GM12878 (cell line): Measurements from ENCODE around the gene IRF1. TPM values are rescaled to one million over a fixed set of nuclear protein-coding genes. Genes with fewer than 3 reads are reported as not detected.
A peak's percentile ranks its signal among the peaks of the same experiment; 100 is the strongest.

ENCODE experiments used
- ATAC-seq: fragments of 200-7000 bp; cut with Tn5 transposase; 3 replicates; pipeline ENCODE4 v1.9.1; 2020; ENCODE audit warnings: mild to moderate bottlenecking, moderate library complexity
- BruUV-seq: library from RNA; stranded (reverse); fragments of 400-500 nt; replicated peaks from 2 replicates; lab custom pipeline; 2021; lab: Mats Ljungman, UMichigan
- CTCF ChIA-PET: fragments of 300-600 bp; sonication (Branson Sonifier 250); formaldehyde crosslinking; extraction: SDS; loops from one replicate; lab custom pipeline; 2021; ENCODE audit warnings: inconsistent platforms; lab: Yijun Ruan, JAX
- POLR2A ChIA-PET: fragments of 350-600 bp; formaldehyde crosslinking; extraction: SDS; loops from one replicate; lab custom pipeline; 2021; ENCODE audit warnings: inconsistent platforms; lab: Charles Lee
- RAD21 ChIA-PET: fragments of 300-600 bp; sonication (Branson Sonifier 250); formaldehyde crosslinking; loops from one replicate; lab custom pipeline; 2023; ENCODE audit warnings: antibody characterized with exemption; ENCODE audit not compliant: unreplicated experiment; lab: Charles Lee
- SMC1A ChIA-PET: fragments of 300-600 bp; sonication (Branson Sonifier 250); formaldehyde crosslinking; loops from one replicate; lab custom pipeline; 2023; ENCODE audit not compliant: unreplicated experiment, uncharacterized antibody; lab: Charles Lee
- DNase-seq: peaks from one replicate; pipeline ENCODE4 v3.0.0-alpha.2; 2011; ENCODE audit warnings: low read depth, low spot score
- FAIRE-seq: peaks from 3 replicates; lab custom pipeline; 2011; peaks lifted over from hg19 to GRCh38; lab: Jason Lieb, UNC
- H2AFZ ChIP-seq: 2 replicates; pipeline ENCODE4 v1.6.0; 2011; ENCODE audit warnings: low read depth, low read length, control low read depth; ENCODE audit not compliant: control insufficient read depth
- H3K27ac ChIP-seq: 2 replicates; pipeline ENCODE4 v1.5.1; 2011; ENCODE audit warnings: control low read depth; ENCODE audit not compliant: control insufficient read depth, insufficient read depth
- H3K27me3 ChIP-seq, 2 experiments: replicated peaks in 1 of 2; 2 replicates each; pipeline versions ENCODE4 v1.6.0 to v1.6.1; 2011; ENCODE audit warnings: low read length in 1 of 2; ENCODE audit not compliant: control insufficient read depth in 2 of 2, insufficient read depth in 2 of 2
- H3K36me3 ChIP-seq, 2 experiments: 2 replicates each; pipeline ENCODE4 v1.5.1; 2011; ENCODE audit warnings: low read length in 1 of 2; ENCODE audit not compliant: control insufficient read depth in 2 of 2, insufficient read depth in 2 of 2
- H3K4me1 ChIP-seq: 2 replicates; pipeline ENCODE4 v1.6.1; 2011; ENCODE audit warnings: mild to moderate bottlenecking, low read length, moderate library complexity, mixed read lengths; ENCODE audit not compliant: control insufficient read depth, insufficient read depth
- H3K4me2 ChIP-seq: 2 replicates; pipeline ENCODE4 v1.6.0; 2011; ENCODE audit warnings: control low read depth; ENCODE audit not compliant: control insufficient read depth, insufficient read depth
- H3K4me3 ChIP-seq: fragments of 200-600 bp; sonication (generic); 2 replicates; pipeline ENCODE4 v1.5.1; 2016
- H3K79me2 ChIP-seq: 2 replicates; pipeline ENCODE4 v1.6.0; 2011; ENCODE audit warnings: low read length; ENCODE audit not compliant: control insufficient read depth, insufficient read depth
- H3K9ac ChIP-seq: 2 replicates; pipeline ENCODE4 v1.8.0; 2011; ENCODE audit warnings: low read length, control low read depth, mixed read lengths; ENCODE audit not compliant: control insufficient read depth, insufficient read depth
- H3K9me3 ChIP-seq: replicated peaks from 3 replicates; pipeline ENCODE4 v1.5.1; 2011; ENCODE audit warnings: mild to moderate bottlenecking, low read length; ENCODE audit not compliant: control insufficient read depth, insufficient read depth
- H4K20me1 ChIP-seq: 2 replicates; pipeline ENCODE4 v1.6.0; 2011; ENCODE audit not compliant: control insufficient read depth, insufficient read depth
- BACH1 ChIP-seq: fragments of 450-650 bp; IDR thresholded peaks from 2 replicates; pipeline ENCODE4 v1.6.1; 2017; ENCODE audit warnings: mild to moderate bottlenecking, borderline replicate concordance
- CEBPZ ChIP-seq: fragments of 150-350 bp; IDR thresholded peaks from 2 replicates; pipeline ENCODE4 v1.6.1; 2016; ENCODE audit warnings: low read depth, low read length
- CHD1 ChIP-seq: IDR thresholded peaks from 2 replicates; pipeline ENCODE4 v1.6.1; 2012; ENCODE audit warnings: low read depth, low read length, improper control_type of control experiment
- EED ChIP-seq: sonication (generic); IDR thresholded peaks from 2 replicates; pipeline ENCODE4 v1.6.1; 2016; ENCODE audit warnings: antibody characterized with exemption, low read depth
- GATAD2B ChIP-seq: fragments of 450-650 bp; conservative IDR thresholded peaks from 2 replicates; pipeline ENCODE4 v1.6.1; 2017; ENCODE audit warnings: low read depth, mild to moderate bottlenecking, moderate library complexity
- HDGF ChIP-seq: fragments of 450-650 bp; IDR thresholded peaks from 2 replicates; pipeline ENCODE4 v1.6.1; 2016; ENCODE audit warnings: antibody characterized with exemption
- IKZF2 ChIP-seq, 2 experiments: fragments of 450-650 bp; IDR thresholded peaks; 2 replicates each; pipeline ENCODE4 v1.6.1; 2017; ENCODE audit warnings: mild to moderate bottlenecking in 2 of 2, moderate library complexity in 2 of 2
- IRF3 ChIP-seq: fragments of 450-650 bp; IDR thresholded peaks from 2 replicates; pipeline ENCODE4 v1.6.1; 2014; ENCODE audit warnings: mild to moderate bottlenecking
- JUND ChIP-seq: IDR thresholded peaks from 2 replicates; pipeline ENCODE4 v1.6.1; 2012; ENCODE audit warnings: low read depth, mild to moderate bottlenecking, low read length, improper control_type of control experiment, moderate library complexity
- MTA2 ChIP-seq: fragments of 450-650 bp; IDR thresholded peaks from 2 replicates; pipeline ENCODE4 v1.6.1; 2016; ENCODE audit warnings: low read depth, mild to moderate bottlenecking, moderate library complexity
- NBN ChIP-seq: fragments of 450-650 bp; IDR thresholded peaks from 2 replicates; pipeline ENCODE4 v1.6.1; 2016
- NR2F1 ChIP-seq: fragments of 450-650 bp; conservative IDR thresholded peaks from 2 replicates; pipeline ENCODE4 v1.6.1; 2017; ENCODE audit warnings: mild to moderate bottlenecking
- NRF1 ChIP-seq: conservative IDR thresholded peaks from 2 replicates; pipeline ENCODE4 v1.6.1; 2011; ENCODE audit warnings: mild to moderate bottlenecking, low read depth, low read length, improper control_type of control experiment
- SMAD5 ChIP-seq: IDR thresholded peaks from 2 replicates; pipeline ENCODE4 v1.6.1; 2016; ENCODE audit warnings: antibody characterized with exemption, low read depth
- SMARCA5 ChIP-seq: fragments of 450-650 bp; IDR thresholded peaks from 2 replicates; pipeline ENCODE4 v1.6.1; 2017; ENCODE audit warnings: mild to moderate bottlenecking
- SREBF1 ChIP-seq: IDR thresholded peaks from 2 replicates; pipeline ENCODE4 v1.6.1; 2012; ENCODE audit warnings: mild to moderate bottlenecking, low read length
- TCF12 ChIP-seq: IDR thresholded peaks from 2 replicates; pipeline ENCODE4 v1.6.1; 2011; ENCODE audit warnings: low read depth, mild to moderate bottlenecking, low read length
- WGBS: methylation state at CpG from one replicate; pipeline ENCODE4 v1.1.6; 2016; ENCODE audit warnings: low lambda C conversion rate; ENCODE audit not compliant: insufficient replicate concordance, insufficient coverage; ENCODE audit errors: missing lambda C conversion rate; 5-methylcytosine and 5-hydroxymethylcytosine counted together
- in situ Hi-C: fragments of 300-500 bp; cut with MboI; formaldehyde crosslinking; loops from 9 replicates; pipeline ENCODE4 v1.14.3; 2018; ENCODE audit warnings: mixed read lengths
- intact Hi-C: fragments of 100-400 bp; cut with micrococcal nuclease; formaldehyde crosslinking; loops from one replicate; pipeline ENCODE4 v1.14.2; 2022; ENCODE audit not compliant: unreplicated experiment
- polyA plus RNA-seq, 11 experiments: library from polyadenylated mRNA; depleted of rRNA in 4 of 11; unstranded in 6 of 11; stranded (reverse) in 5 of 11; fragments of >200 nt; fragmentation: Nextera tagmentation in 4 of 11; fragmentation: Illumina TruSeq in 1 of 11; extraction: Ambion mirVana in 4 of 11; extraction: Trizol in 1 of 11; gene quantifications; 1 replicate in 1 of 11; 2 replicates in 10 of 11; pipeline versions ENCODE4 v1.2.1 to v1.2.3, GENCODE V29; 2011 to 2016; ENCODE audit warnings: inconsistent platforms in 2 of 11, missing spikeins in 2 of 11, low read depth in 1 of 11
- total RNA-seq, 4 experiments: library from RNA; depleted of rRNA in 3 of 4; stranded (reverse); fragments of >200 nt in 3 of 4; fragmentation: Illumina TruSeq in 1 of 4; extraction: Trizol in 1 of 4; gene quantifications; 2 replicates each; pipeline versions ENCODE4 v1.2.1 to v1.2.3, GENCODE V29; 2013 to 2021
- TF ChIP-seq, protein P1 (sequence below): IDR thresholded peaks from 2 replicates; pipeline ENCODE4 v1.6.1; 2012; ENCODE audit warnings: low read depth, low read length, improper control_type of control experiment
- TF ChIP-seq, protein P2 (sequence below): fragments of 450-650 bp; IDR thresholded peaks from 2 replicates; pipeline ENCODE4 v1.6.1; 2016; ENCODE audit warnings: mild to moderate bottlenecking
- TF ChIP-seq, protein P3 (sequence below): IDR thresholded peaks from 2 replicates; pipeline ENCODE4 v1.6.1; 2011; ENCODE audit warnings: low read depth, mild to moderate bottlenecking, low read length, moderate library complexity, borderline replicate concordance; ENCODE audit errors: extremely low read depth

Gene IRF1
- total and polyA plus RNA-seq, 10 of the 15 experiments (the other 5 are each of a cell fraction or from before 2014, with no cell fraction given), result 6.9 to 68.0 (median 49.6) TPM

DNA sequence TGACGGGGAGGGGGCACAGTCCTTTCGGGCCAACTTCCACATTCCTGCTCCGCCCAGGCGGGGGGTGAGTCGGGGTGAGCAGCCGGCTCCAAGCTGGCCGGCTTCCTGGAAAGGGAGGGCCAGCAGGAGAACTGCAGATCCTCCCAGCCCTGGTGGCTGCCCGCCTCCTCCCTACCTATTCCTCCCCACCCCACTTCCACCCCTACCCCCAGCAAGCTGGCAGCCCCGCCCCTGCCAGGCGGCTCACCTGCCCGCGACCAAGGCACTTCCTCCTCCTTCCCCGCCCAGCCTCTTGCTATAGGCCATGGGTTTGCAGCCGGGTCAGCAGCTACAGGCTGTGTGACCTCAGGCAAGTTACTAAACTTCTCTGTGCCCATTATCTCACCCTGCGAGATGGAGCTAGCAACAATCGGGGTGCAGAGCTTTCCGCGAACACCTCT lies 5.6 kb upstream of the IRF1 start:
- ChIA-PET SMC1A (interaction anchor here (0.8 to 13.3 kb wide), 12 partner anchors 17 to 324 kb away, joined by 3 to 340 read pairs (median 16); no protein-coding TSS in a partner anchor), CTCF (interaction anchor here (0.6 to 13.6 kb wide), 16 partner anchors 9 to 222 kb away, joined by 3 to 481 read pairs (median 8); no protein-coding TSS in a partner anchor), RAD21 (interaction anchor here (0.6 to 27.2 kb wide), 24 partner anchors 8 to 1424 kb away, joined by 3 to 453 read pairs (median 6); partner anchors contain the start of gene IRF1), POLR2A (interaction anchor here (0.6 to 24.5 kb wide), 21 partner anchors 8 to 706 kb away, joined by 3 to 389 read pairs (median 4); no protein-coding TSS in a partner anchor)
- Histone ChIP-seq H3K27ac (peak overlapping the region; percentile 63), H3K4me1 (peaks cover 54% of the 10 kb centered on the region), H2AFZ (peak overlapping the region; percentile 78), H3K4me2 (peak overlapping the region; percentile 73), H3K9ac (peak overlapping the region; percentile 79), H4K20me1 (no peaks in the 10 kb centered on the region), H3K9me3 (no peaks in the 10 kb centered on the region), H3K79me2 (peaks cover 11% of the 10 kb centered on the region), H3K36me3 (no peaks in the 10 kb centered on the region), H3K4me3 (peak overlapping the region; percentile 85), H3K27me3 (no peaks in the 10 kb centered on the region)
- in situ Hi-C loops (loop anchor here (10.0 kb wide), 1 partner anchor 111 kb away; no protein-coding TSS in a partner anchor), intact Hi-C loops (loop anchor here (5.0 kb wide), 1 partner anchor 39 kb away; no protein-coding TSS in a partner anchor)
- DNase-seq (peak; percentile 72), ATAC-seq (peak; percentile 78), FAIRE-seq (no peak)
- WGBS, result 0% methylated on average over 10 of the region's 18 CpGs
- BruUV-seq, result no TSS peak
- TF ChIP-seq SMARCA5 (peak; percentile 100), MTA2 (0 out of 2 replicates have a peak, but pooled peaks have one; percentile 23), TCF12 (no peak), BACH1 (no peak), IRF3 (no peak), SMAD5 (no peak), NBN (0 out of 2 replicates have a peak, but pooled peaks have one; percentile 73), CHD1 (no peak), JUND (no peak), CEBPZ (no peak), IKZF2 (IDR thresholded peaks at IDR 0.05) (no peak), EED (no peak), NR2F1 (no peak), SREBF1 (no peak), HDGF (no peak), GATAD2B (no peak), NRF1 (no peak)
- TF ChIP-seq, protein P1, sequence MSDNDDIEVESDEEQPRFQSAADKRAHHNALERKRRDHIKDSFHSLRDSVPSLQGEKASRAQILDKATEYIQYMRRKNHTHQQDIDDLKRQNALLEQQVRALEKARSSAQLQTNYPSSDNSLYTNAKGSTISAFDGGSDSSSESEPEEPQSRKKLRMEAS, result no peak
- TF ChIP-seq, protein P2, sequence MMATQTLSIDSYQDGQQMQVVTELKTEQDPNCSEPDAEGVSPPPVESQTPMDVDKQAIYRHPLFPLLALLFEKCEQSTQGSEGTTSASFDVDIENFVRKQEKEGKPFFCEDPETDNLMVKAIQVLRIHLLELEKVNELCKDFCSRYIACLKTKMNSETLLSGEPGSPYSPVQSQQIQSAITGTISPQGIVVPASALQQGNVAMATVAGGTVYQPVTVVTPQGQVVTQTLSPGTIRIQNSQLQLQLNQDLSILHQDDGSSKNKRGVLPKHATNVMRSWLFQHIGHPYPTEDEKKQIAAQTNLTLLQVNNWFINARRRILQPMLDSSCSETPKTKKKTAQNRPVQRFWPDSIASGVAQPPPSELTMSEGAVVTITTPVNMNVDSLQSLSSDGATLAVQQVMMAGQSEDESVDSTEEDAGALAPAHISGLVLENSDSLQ, result no peak
- TF ChIP-seq, protein P3, sequence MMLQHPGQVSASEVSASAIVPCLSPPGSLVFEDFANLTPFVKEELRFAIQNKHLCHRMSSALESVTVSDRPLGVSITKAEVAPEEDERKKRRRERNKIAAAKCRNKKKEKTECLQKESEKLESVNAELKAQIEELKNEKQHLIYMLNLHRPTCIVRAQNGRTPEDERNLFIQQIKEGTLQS, result no peak
